ENCODE measurements around the gene EXT2. TPM values are rescaled to one million over a fixed set of nuclear protein-coding genes. Genes with fewer than 3 reads are reported as not detected.

Gene EXT2
- total and polyA plus RNA-seq, 2 of the 13 experiments (the other 11 are each of a cell fraction or from before 2014, with no cell fraction given): 61.5 to 68.7 TPM

GRCh38 chr11:44243595-44244343 is 148.3 kb downstream of the EXT2 start (continued):
- TF ChIP-seq HNF4G (IDR thresholded peaks at IDR 0.05; ENCODE audit: borderline replicate concordance, low read depth, low read length): peak; percentile 78; the same call in 1 of the 2 replicates
- TF ChIP-seq HNF4G (CRISPR knock-in tag; IDR thresholded peaks at IDR 0.05; ENCODE audit: borderline replicate concordance, low read depth): no peak
- no peak for TF ChIP-seq ZNF18 (CRISPR knock-in tag; IDR thresholded peaks at IDR 0.05; ENCODE audit: insufficient replicate concordance)
- TF ChIP-seq ZBTB7B (CRISPR knock-in tag; IDR thresholded peaks at IDR 0.05): peak; percentile 65; the same call in 1 of the 2 replicates
- TF ChIP-seq ZBTB7A (CRISPR knock-in tag; IDR thresholded peaks at IDR 0.05): no peak
- TF ChIP-seq MYPOP (CRISPR knock-in tag; IDR thresholded peaks at IDR 0.05): no peak
- no peak for TF ChIP-seq ZIK1 (CRISPR knock-in tag; IDR thresholded peaks at IDR 0.05; ENCODE audit: borderline replicate concordance, low read depth)
- 0 out of 2 replicates have a peak, but pooled peaks have one; percentile 44 for TF ChIP-seq ZNF331 (CRISPR knock-in tag; IDR thresholded peaks at IDR 0.05)
- no peak for TF ChIP-seq KDM4B (CRISPR knock-in tag; IDR thresholded peaks at IDR 0.05)
- TF ChIP-seq SNAI1 (CRISPR knock-in tag; IDR thresholded peaks at IDR 0.05; ENCODE audit: borderline replicate concordance): no peak
- no peak; the same call in 1 of the 2 replicates for TF ChIP-seq HNF1A (IDR thresholded peaks at IDR 0.05; ENCODE audit: low read depth)
- TF ChIP-seq HNF1A (CRISPR knock-in tag; IDR thresholded peaks at IDR 0.05; ENCODE audit: borderline replicate concordance): 0 out of 2 replicates have a peak, but pooled peaks have one; percentile 30
- no peak for TF ChIP-seq EED (CRISPR knock-in tag; IDR thresholded peaks at IDR 0.05)
- 0 out of 2 replicates have a peak, but pooled peaks have one; percentile 31 for TF ChIP-seq ZNF431 (CRISPR knock-in tag; IDR thresholded peaks at IDR 0.05; ENCODE audit: borderline replicate concordance, low read depth)
- no peak for TF ChIP-seq EEA1 (CRISPR knock-in tag; IDR thresholded peaks at IDR 0.05; ENCODE audit: borderline replicate concordance)
- no peak for TF ChIP-seq CENPBD1 (CRISPR knock-in tag; IDR thresholded peaks at IDR 0.05; ENCODE audit: borderline replicate concordance, low read depth)
- TF ChIP-seq PTBP1 (IDR thresholded peaks at IDR 0.05; ENCODE audit: low read depth, low read length, poor library complexity, severe bottlenecking): no peak
- no peak for TF ChIP-seq ETV5 (CRISPR knock-in tag; IDR thresholded peaks at IDR 0.05; ENCODE audit: borderline replicate concordance)
- no peak for TF ChIP-seq ZBTB25 (CRISPR knock-in tag; IDR thresholded peaks at IDR 0.05)
- TF ChIP-seq ISL2 (CRISPR knock-in tag; IDR thresholded peaks at IDR 0.05): 0 out of 2 replicates have a peak, but pooled peaks have one; percentile 47
- TF ChIP-seq ZNF746 (CRISPR knock-in tag; IDR thresholded peaks at IDR 0.05): no peak
